LNCaP clone FGC (cell line): ENCODE measurements around the gene PRKCE.
"Not testable (repeated sequence)": the region's sequence is repeated elsewhere in the genome, so short reads cannot be mapped to it uniquely, and the experiment has no call there.

ENCODE experiments used
- DNase-seq: peaks from one replicate; pipeline ENCODE4 v3.0.0-alpha.2; 2011; ENCODE audit warnings: low read depth
- H3K4me3 ChIP-seq: 2 replicates; pipeline ENCODE4 v1.5.1; 2011; ENCODE audit warnings: mild to moderate bottlenecking, low read depth, low read length, control low read depth
- CTCF ChIP-seq: IDR thresholded peaks from 2 replicates; pipeline ENCODE4 v1.5.1; 2012; ENCODE audit warnings: mild to moderate bottlenecking; ENCODE audit not compliant: control insufficient read depth, insufficient read depth; ENCODE audit errors: extremely low read depth

Gene PRKCE

GRCh38 chr2:45711224-45711623 is 59.7 kb downstream of the PRKCE start:
- no peak overlapping the region for H3K4me3 ChIP-seq
- no peak for DNase-seq
- no peak for TF ChIP-seq CTCF

- no peak overlapping the region for H3K4me3 ChIP-seq
- DNase-seq = no peak
- TF ChIP-seq CTCF = no peak
These were observed 61.1 kb downstream of the PRKCE start for GRCh38 chr2:45712570-45712969.

GRCh38 chr2:45713136-45713535 is 61.7 kb downstream of the PRKCE start:
- no peak overlapping the region for H3K4me3 ChIP-seq
- DNase-seq = no peak
- no peak for TF ChIP-seq CTCF

GRCh38 chr2:45713591-45713990 is 62.1 kb downstream of the PRKCE start:
- no peak for DNase-seq
- no peak for TF ChIP-seq CTCF
- no peak overlapping the region for H3K4me3 ChIP-seq

GRCh38 chr2:45714679-45715078 is 63.2 kb downstream of the PRKCE start:
- DNase-seq = no peak
- no peak for TF ChIP-seq CTCF
- no peak overlapping the region for H3K4me3 ChIP-seq

- H3K4me3 ChIP-seq = no peak overlapping the region
- no peak for TF ChIP-seq CTCF
- DNase-seq = no peak
These were observed 64.3 kb downstream of the PRKCE start for GRCh38 chr2:45715601-45716379.

GRCh38 chr2:45716432-45716831 is 65.0 kb downstream of the PRKCE start:
- H3K4me3 ChIP-seq, DNase-seq: not testable (repeated sequence)
